NCI-H510A (cell line): ENCODE results near the gene CATSPERB.
A peak's percentile ranks its signal among the peaks of the same experiment; 100 is the strongest.
"Not testable (repeated sequence)": the region's sequence is repeated elsewhere in the genome, so short reads cannot be mapped to it uniquely, and the experiment has no call there.

Experiments used
- DNase-seq: peaks from one replicate; lab custom pipeline; 2025; lab: John Stamatoyannopoulos, UW

CATSPERB gene

DNA sequence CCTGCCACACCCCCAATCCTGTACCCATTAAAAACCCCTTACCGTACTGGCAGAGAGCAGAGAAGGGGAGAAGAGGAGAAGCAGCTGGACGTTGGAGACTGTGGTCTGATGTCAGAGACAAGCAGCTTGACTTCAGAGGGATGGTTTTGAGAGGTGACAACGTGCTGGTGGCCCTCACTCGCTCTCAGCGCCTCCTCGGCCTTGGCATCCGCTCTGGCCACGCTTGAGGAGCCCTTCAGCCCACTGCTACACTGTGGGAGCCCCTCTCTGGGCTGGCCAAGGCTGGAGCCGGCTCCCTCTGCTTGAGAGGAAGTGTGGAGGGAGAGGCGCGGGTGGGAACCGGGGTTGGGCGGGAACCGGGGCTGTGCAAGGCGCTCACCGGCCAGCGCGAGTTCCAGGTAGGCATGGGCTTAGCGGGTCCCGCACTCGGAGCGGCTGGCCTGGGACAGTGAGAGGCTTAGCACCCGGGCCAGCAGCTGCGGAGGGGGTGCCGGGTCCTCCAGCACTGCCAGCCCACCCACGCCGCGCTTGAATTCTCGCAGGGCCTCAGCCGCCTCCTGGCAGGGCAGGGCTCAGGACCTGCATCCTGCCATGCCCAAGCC lies 154.2 kb downstream of the CATSPERB start:
- DNase-seq = no peak

DNA sequence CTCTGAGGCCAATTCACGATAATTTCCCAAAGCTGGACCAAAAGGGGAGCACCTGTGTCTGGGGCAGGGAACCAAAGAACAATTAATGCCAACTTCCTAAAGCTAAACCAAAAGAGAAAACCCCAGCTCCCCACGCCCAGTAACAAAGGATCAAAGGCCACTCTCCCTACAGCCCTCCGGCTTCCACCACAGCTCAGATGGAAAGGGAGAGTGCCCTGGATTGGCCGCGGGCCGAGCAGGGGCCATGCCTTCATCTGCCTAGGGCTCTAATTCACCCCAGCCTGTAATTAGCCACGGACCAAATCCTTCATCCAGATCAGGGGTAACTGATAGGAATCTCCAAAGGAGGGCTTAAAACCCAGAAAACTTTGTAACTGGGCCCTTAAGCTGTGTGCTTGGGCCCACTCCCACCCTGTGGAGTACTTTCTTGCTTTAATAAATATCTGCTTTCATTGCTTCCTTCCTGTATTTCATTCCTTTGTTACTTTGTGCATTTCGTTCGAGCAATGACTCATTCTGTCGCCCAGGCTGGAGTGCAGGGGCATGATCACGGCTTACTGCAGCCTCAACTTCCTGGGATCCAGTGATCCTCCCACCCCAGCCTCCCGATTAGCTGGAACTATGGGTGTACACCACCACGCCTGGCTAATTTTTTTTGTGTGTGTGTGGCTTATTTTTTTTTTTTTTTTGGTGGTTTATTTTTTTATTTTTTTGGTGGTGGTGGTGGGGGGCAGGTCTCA lies 156.2 kb downstream of the CATSPERB start:
- DNase-seq = no peak

DNA sequence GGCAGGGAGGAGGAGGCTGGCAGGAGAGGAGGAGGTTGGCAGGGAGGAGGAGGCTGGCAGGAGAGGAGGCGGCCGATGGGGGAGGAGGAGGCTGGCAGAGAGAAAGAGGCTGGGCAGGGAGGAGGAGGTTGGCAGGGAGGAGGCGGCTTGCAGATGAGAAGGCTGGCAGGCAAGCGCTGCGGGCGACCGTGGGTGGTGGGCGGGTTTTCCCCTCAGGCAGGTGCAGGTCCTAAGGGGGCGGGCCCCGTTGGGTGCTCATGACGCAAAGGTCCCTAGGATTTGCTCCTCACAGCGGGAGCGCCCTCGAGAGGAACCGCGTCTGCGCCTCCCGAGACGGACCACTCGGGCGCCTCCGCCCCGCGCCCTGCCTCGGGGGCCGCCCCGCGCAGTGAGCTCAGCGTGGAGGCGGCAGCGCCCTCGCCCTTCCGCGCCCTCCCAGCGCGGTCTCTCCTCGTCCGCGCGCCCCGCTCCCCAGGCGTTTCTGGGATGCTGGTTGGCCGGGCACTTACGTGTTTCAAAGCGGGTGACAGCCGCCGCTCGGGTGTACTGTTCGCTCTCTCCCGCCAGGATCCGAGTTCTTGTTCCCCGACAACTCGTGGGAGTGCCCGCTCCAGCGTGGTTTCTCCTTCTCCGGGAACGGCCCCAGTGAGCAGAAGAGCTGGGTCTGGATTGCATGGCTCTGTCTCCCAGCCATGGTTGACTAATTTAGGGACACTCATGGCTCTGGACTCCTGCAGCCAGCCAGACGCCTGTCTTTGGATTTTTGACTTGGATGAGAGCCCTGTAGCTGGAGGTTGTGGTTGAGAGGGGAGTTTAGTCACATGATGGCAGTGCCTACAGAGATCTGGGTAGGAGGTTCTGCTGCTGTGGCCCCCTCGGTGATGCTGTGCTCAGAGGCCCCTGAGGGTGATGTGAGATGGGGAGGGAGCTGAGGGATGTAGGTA lies 157.7 kb downstream of the CATSPERB start:
- DNase-seq = peak; percentile 85

DNA sequence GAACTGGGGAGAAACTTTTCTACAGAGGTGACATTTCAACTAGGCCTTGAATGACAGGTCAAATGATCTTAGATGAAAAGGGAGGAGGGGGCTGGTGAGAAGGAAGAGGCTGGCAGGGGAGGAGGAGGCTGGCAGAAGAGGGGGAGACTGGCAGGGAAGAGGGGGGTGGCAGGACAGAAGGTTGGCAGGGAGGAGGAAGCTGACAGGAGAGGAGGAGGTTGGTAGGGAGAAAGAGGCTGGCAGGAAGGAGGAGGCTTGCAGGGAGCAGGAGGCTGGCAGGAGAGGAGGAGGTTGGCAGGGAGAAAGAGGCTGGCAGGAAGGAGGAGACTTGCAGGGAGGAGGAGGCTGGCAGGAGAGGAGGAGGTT lies 158.4 kb downstream of the CATSPERB start:
- DNase-seq = no peak

DNA sequence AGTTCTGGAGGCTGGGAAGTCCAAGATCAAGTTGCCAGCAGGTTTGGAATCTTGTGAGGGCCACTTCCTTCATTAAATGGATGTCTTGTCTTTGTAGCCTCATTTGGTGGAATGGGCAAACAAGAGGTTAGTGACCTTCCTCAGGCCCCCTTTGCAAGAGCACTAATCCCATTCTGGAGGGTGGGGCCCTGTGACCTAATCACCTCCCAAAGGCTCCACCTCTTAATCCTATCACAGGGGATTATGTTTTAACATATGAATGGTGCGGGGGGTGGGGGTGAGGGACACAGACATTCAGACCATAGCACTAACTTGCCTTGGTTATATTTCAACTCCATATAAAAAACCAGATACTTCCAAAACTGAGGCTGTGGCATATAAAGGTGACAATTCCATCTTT lies 161.9 kb downstream of the CATSPERB start:
- DNase-seq = no peak

DNA sequence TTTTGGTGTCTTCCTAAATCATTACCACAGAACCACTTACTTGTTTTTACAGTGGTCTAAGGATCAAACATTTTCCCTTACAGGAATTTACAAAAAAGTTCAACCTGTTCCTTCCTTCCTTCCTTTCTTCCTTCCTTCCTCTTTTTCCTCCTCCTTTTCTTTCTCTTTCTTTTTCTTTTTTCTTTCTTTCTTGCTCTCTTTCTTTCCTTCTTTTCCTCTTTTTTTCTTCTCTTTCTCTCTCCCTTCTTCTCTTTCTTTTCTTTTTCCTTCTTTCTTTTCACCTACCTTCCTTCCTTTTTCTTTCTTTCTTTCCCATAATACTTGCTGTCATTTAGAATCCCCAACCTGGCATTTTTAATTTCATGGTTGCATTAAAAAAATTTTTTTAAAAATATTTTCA lies 162.6 kb downstream of the CATSPERB start:
- no peak for DNase-seq

DNA sequence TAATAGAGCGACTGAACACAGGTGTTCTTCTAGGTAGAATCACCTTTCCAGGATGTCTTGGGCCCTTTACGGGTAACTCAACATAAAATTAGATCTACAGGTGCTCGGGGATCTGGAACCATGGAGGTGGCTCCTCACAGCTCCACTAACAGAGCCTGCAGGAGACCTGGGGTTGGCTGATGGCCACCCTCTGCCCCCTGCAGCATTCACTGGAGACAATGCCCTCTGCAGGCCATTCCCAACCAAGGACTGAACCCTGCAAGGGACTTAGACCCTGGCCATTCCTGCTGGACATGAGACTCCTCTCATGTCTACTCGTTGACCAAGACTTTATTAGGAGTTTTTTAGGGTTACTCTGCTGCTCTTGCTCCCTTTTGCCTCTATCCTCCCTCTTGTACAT lies 163.3 kb downstream of the CATSPERB start:
- no peak for DNase-seq

DNA sequence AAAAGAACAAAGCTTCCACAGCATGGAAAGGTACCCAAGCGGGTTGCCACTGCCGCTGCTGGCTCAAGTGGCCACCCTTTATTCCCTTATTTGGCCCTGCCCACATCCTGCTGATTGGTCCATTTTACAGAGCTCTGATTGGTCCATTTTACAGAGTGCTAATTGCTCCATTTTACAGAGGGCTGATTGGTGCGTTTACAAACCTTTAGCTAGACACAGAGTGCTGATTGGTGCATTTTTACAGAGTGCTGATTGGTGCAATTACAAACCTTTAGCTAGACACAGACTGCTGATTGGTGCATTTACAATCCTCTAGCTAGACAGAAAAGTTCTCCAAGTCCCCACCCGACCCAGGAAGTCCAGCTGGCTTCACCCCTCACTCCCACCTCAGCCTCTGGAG lies 164.1 kb downstream of the CATSPERB start:
- not testable (repeated sequence) for DNase-seq

DNA sequence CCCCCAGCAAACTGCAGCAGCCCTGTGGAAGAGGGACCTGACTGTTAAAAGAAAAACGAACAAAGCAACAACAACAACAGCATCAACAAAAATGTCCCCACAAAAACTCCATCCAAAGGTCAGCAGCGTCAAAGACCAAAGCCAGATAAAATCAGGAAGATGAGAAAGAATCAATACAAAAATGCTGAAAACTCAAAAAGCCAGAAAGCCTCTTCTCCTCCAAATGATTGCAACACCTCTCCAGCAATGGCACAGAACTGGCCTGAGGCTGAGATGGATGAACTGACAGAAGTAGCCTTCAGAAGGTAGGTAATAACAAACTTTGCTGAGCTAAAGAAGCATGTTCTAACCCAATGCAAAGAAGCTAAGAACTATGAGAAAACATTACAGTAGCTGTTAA lies 176.4 kb downstream of the CATSPERB start:
- DNase-seq = no peak

DNA sequence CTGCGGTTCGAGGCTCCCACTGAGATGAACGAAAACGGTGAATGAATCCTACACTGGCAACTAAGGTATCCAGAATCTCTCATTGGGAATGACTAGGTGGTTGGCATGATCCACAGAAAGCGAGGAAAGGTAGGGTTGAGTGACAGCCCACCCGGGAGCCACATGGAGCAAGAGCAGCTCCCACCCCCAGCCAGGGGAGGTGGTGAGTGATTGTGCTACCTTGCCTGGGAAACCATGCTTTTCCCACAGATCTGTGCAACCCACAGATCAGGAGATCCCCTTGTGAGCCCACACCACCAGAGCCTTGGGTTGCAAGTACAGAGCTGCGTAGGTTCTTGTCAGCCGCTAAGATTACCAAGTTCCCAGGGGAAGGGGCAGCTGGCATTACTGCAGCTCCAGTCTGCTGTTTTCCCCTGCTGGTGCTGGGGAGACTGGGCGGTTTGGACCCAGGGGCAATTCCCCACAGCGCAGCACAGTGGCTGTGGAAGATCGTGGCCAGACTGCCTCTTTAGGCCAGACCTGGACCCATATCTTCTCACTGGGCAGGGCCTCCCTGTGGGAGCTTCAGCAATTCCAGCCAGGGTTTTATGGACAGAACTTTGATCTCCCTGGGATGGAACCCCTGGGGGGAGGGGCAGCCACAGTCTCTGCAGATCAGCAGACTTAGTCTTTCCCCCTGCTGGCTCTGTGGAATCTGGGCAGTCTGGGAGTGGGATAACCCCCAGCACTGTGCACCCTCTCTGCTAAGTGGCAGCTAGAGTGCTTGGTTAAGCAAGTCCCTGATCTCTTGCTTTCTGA lies 177.2 kb downstream of the CATSPERB start:
- no peak for DNase-seq

DNA sequence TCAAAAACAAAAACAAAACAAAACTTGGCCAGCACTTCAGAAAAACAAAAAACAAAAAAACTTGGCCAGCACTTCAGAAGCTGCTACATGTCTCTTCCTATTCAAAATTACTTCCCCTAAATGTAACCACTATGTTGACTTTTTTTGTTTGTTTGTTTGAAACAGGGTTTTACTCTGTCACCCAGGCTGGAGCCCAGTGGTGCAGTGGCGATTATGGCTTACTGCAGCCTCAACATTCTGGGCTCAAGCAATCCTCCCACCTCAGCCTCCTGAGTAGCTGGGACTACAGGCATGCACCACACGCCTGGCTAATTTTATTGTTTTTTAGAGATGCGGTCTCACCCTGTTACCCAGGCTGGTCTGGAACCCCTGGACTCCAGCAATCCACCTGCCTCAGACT lies 183.8 kb downstream of the CATSPERB start:
- no peak for DNase-seq

DNA sequence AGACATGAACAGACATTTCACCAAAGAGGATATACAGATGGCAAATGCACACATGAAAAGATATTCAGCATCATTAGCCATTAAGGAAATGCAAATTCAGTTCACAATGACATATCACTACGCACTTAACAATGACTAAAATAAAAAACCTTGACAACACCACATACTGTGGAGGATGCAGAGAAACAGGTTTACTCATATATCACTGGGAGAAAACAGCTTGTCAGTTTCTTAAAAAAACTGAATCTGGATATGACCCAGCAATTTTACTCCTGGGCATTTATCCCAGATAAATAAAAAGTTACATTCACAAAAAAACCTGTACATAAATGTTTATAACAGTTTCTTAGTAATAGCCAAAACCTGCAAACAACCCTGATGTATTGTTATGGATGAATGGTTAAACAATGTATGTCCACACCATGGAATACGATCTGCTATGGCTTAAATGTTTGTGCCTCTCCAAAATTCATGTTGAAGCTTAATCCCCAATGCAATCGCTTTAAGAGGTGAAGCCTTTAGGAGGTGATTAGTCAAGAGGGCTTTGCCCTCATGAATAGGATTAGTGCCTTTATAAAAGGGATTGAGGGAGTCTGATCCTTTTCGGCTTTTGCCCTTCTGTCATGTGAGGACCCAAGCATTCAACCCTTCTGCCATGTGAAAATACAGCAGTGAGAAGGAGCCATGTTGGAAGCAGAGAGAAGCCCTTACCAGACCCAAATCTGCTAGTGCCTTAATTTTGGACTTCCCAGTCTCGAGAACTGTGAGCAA lies 185.8 kb downstream of the CATSPERB start:
- no peak for DNase-seq

DNA sequence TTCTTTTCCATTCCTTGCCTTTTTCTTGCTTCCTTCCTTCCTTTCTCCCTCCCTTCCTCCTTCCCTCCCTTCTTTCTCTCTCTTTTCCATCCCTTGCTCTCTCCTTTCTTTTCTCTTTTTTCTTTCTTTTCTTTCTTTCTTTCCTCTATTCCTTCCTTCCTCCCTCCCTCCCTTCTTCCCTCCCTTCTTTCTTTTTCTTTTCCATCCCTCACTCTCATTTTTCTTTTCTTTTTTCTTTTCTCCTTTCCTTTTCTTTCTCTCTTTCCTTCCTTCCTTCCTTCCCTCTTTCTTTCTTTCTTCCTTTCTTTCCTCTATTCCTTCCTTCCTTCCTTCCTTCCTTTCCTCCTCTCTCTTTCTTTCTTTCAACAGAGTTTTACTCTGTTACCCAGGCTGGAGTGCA lies 186.7 kb downstream of the CATSPERB start:
- no peak for DNase-seq

DNA sequence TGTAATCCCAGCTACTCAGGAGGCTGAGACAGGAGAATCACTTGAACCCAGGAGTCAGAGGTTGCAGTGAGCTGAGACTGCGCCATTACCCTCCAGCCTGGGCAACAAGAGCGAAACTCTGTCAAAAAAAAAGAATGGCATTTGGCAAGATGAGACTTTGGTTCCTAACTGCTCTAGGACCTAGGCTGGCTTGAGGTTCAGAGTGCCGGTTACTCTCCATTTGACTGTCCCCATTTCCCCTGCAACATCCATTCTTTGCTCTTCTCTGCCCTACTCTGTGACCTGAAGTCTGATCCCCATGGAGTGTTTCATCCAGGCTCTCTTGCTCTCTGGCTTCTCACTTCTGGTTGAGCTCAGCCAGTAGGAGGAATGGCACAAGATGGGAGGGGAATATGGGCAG lies 195.6 kb downstream of the CATSPERB start:
- DNase-seq = no peak

DNA sequence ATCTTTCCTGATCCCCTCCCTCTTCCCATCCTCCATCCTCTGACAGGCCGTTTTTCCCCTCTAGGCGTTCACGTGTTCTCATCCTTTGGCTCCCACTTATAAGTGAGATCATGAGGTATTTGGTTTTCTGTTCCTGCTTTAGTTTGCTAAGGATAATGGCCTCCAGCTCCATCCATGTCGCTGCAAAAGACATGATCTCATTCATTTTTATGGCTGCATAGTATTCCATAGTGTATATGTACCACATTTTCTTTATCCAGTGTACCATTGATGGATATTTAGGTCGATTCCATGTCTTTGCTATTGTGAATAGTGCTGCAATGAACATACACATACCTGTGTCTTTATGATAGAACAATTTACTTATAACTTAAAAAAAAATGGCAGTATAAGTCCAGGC lies 197.8 kb downstream of the CATSPERB start:
- DNase-seq = not testable (repeated sequence)

DNA sequence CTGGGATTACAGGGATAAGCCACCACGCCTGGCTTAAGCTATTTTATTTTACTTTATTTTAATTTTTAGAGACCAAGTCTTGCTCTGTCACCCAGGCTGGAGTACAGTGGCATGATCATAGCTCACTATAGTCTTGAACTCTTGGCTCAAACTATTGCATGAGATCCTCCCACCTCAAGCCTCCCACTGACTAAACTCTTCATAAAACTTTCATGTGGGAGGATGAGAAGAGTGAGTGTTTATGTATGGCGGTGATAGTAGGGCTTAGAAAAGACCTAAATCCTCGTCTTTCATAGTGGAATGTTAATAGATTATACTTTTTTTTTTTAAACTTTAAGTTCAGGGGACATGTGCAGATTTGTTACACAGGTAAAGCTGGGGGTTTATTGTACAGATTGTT lies 198.3 kb downstream of the CATSPERB start:
- no peak for DNase-seq
